Cardiac fibroblast (primary cell): ENCODE data around the gene COL16A1.

Experiments
- DNase-seq, 2 donors: peaks; one replicate each; pipeline versions ENCODE4 v3.0.0 to v3.0.0-alpha.2; 2010; ENCODE audit warnings: low read depth in 2 of 2
- H3K4me3 ChIP-seq, 2 donors: replicated peaks in 1 of 2; 1 replicate in 1 of 2; 2 replicates in 1 of 2; pipeline ENCODE4 v1.5.1; 2011; ENCODE audit warnings: low read depth in 2 of 2, low read length in 2 of 2, mild to moderate bottlenecking in 2 of 2, moderate library complexity in 1 of 2
- TF ChIP-seq, protein P1 (sequence below): IDR thresholded peaks from one replicate; pipeline ENCODE4 v1.5.1; 2011; ENCODE audit warnings: low read depth, mild to moderate bottlenecking, low read length, inconsistent platforms

The COL16A1 gene

DNA sequence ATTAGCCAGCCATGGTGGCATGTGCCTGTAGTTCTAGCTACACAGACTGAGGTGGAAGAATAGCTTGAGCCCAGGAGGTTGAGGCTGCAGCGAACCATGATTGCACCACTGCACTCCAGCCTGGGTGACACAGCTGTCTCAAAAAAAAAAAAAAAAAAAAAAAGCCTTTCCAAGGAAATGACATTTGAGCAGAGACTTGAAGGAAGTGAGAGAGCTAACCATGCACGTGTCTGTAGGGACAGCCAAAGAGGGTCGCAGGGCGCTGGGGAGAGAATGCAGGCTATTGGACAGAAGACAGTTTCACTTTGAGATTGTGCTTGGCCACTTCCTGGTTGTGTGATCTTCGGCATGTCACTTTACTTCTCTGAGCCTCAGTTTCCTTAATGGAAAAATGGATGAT lies 79.5 kb downstream of the COL16A1 start:
- no peak overlapping the region for H3K4me3 ChIP-seq
- no peak for DNase-seq
- TF ChIP-seq, protein P1, sequence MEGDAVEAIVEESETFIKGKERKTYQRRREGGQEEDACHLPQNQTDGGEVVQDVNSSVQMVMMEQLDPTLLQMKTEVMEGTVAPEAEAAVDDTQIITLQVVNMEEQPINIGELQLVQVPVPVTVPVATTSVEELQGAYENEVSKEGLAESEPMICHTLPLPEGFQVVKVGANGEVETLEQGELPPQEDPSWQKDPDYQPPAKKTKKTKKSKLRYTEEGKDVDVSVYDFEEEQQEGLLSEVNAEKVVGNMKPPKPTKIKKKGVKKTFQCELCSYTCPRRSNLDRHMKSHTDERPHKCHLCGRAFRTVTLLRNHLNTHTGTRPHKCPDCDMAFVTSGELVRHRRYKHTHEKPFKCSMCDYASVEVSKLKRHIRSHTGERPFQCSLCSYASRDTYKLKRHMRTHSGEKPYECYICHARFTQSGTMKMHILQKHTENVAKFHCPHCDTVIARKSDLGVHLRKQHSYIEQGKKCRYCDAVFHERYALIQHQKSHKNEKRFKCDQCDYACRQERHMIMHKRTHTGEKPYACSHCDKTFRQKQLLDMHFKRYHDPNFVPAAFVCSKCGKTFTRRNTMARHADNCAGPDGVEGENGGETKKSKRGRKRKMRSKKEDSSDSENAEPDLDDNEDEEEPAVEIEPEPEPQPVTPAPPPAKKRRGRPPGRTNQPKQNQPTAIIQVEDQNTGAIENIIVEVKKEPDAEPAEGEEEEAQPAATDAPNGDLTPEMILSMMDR = no peak

DNA sequence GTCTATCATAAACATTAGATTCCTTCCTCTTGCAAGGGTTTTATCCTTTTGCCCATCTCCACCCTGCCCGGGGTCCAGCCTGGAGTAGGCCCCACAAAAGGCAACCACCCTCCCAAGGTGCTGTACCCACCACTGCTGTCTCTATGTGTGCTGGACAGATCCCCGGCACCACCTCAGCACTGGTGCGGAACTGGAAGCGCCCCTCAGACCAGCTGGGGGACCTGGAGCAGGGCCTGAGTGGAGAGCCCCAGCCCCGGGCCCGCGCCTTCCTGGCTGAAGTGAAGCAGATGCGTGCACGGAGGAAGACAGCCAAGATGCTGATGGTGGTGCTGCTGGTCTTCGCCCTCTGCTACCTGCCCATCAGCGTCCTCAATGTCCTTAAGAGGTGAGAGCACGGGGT lies 80.5 kb downstream of the COL16A1 start:
- no peak for DNase-seq
- H3K4me3 ChIP-seq = no peak overlapping the region
- TF ChIP-seq, protein P1 = no peak

DNA sequence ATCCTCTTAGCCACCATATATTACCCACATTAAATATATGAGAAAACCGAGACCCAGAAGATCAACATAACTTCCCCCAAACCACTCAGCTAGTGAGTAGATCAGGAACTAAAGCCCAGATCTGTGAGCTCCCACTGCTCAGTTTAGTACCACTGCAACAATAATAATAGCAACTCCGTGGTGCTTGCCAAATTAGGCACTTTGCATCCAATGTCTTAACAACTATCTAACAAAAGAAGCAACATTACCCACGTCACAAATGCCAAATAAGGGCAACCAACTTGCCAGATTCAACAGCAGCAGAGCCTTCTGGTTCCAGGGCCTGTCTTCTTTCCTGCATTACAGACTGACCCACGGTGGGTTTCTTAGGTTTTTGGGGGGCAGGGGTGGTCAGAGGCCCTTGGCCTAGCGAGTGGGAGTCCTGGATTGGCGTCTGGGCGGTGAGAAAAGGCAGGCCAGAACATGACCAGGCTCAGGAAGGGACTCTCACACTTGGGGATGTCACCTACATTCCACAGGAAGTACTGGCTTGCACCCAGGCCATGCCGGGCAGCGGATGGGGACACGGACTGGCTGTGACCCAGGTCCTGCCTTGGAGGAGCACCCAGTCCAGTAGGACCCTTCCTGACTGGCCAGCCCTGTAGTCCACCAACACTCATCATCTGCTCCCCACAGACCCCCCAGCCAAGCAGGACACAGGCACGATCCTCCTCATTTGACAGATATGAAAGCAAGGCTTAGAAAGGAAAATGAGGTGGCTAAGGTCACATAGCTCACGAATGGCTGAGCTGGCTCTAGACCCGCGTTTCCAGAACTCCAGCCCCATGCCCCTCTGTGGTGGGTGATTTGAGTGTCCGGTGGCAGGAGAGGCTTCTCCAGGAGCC lies 81.7 kb downstream of the COL16A1 start:
- TF ChIP-seq, protein P1 = no peak
- DNase-seq = no peak
- H3K4me3 ChIP-seq = no peak overlapping the region

DNA sequence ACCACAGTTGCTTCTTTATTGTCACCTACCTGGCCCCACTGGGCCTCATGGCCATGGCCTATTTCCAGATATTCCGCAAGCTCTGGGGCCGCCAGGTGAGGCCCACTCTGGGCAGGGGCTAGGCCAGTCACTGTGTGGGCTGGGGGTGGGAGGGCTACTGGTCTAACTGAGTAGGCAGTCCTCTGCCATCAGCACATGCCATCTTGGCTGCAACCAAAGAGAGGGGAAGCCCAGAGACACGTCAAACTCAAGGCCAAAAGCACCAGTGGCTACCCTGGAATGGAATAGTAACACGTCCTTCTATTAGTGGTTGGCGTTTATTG lies 82.4 kb downstream of the COL16A1 start:
- DNase-seq = no peak
- TF ChIP-seq, protein P1 = no peak
- no peak overlapping the region for H3K4me3 ChIP-seq

DNA sequence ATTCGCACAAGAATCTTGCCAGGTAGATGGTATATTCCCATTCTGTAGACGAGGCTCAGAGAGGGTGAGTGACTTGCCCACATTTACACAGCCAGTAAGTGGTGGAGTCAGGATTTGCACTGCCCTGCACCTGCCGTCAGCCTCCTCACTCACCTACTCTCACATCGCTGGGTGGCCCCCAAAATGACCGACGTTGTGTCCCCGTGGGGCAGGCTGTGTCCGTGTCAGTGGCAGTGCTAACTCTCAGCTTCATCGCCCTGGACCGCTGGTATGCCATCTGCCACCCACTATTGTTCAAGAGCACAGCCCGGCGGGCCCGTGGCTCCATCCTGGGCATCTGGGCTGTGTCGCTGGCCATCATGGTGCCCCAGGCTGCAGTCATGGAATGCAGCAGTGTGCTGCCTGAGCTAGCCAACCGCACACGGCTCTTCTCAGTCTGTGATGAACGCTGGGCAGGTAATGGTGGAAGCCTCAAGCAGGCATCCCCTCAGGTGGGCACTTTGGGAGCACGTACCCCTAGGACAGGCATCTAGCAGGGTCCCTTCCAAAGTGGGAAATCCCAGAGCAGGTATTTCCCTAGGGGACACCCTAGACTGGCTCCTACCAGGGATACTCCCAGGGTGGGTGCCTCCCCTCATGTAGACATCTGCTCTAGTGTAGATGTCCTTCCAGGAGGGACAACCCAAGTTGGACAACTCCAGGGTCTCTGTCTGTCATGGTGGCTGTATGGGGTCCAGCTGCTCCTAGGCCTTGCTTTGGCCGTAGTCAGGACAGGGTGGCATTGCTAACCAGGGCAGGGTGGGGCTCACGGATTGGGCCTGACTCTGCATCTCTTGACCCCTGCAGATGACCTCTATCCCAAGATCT lies 83.0 kb downstream of the COL16A1 start:
- TF ChIP-seq, protein P1 = no peak
- H3K4me3 ChIP-seq = no peak overlapping the region
- DNase-seq = no peak

DNA sequence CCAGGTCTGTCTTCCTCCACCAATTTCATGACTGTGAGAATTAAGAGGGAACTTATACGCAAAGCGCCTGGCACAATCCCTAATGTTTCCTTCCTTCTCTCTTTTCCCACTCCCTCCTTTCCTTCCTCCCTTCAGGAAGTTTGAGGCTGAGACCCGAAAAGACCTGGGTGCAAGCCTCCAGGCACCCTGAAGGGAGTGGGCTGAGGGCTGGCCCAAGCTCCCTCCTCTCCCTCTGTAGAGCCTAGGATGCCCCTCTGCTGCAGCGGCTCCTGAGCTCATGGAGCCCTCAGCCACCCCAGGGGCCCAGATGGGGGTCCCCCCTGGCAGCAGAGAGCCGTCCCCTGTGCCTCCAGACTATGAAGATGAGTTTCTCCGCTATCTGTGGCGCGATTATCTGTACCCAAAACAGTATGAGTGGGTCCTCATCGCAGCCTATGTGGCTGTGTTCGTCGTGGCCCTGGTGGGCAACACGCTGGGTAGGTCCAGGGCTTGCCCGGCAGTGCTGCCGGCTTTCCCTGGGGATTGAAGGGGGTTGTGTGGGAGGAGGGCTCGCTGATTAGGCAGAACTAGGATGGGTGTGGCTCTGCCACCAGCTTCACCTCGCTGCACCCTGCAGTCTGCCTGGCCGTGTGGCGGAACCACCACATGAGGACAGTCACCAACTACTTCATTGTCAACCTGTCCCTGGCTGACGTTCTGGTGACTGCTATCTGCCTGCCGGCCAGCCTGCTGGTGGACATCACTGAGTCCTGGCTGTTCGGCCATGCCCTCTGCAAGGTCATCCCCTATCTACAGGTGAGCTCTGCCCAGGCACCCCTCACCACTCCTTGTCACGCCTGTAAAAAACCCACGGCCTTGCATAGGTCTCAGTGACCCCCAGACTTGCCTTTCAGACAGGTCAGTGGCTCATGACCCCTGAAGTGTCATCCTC lies 84.6 kb downstream of the COL16A1 start:
- DNase-seq = no peak
- TF ChIP-seq, protein P1 = no peak

More for the DNA sequence above, 84.6 kb downstream of the COL16A1 start:
- H3K4me3 ChIP-seq = no peak overlapping the region
